GM12891 (cell line): ENCODE results near the gene RADIL.

Experiments used
- POLR2A ChIP-seq: IDR thresholded peaks from 2 replicates; pipeline ENCODE4 v1.6.1; 2011; ENCODE audit warnings: low read depth, low read length, control low read depth
- POLR2AphosphoS5 ChIP-seq: IDR thresholded peaks from 2 replicates; pipeline ENCODE4 v1.6.1; 2011; ENCODE audit warnings: low read depth, low read length, control low read depth
- SPI1 ChIP-seq: IDR thresholded peaks from 2 replicates; pipeline ENCODE4 v1.6.1; 2011; ENCODE audit warnings: low read depth, low read length, control low read depth
- TAF1 ChIP-seq: IDR thresholded peaks from 2 replicates; pipeline ENCODE4 v1.6.1; 2011; ENCODE audit warnings: low read depth, low read length, control low read depth

GRCh38 chr7:4876586-4876985 lies 6.9 kb downstream of the RADIL start:
- TF ChIP-seq POLR2A (no peak), POLR2AphosphoS5 (no peak), SPI1 (no peak), TAF1 (no peak)
